Transverse colon (tissue), 4 donors: ENCODE results near the gene NFAT5. TPM values are rescaled to one million over a fixed set of nuclear protein-coding genes. Genes with fewer than 3 reads are reported as not detected.

ENCODE experiments used
- DNase-seq: peaks from one replicate; pipeline ENCODE4 v3.0.0-alpha.2; 2019
- H3K27ac ChIP-seq, 4 donors: fragments of 200-600 bp; sonication (generic); 2 replicates each; pipeline ENCODE4 v1.5.1; 2016 to 2018; ENCODE audit warnings: inconsistent platforms in 4 of 4
- H3K27me3 ChIP-seq: fragments of 200-600 bp; sonication (generic); 2 replicates; pipeline ENCODE4 v1.5.1; 2017; ENCODE audit warnings: inconsistent platforms
- H3K36me3 ChIP-seq, 4 donors: fragments of 200-600 bp; sonication (generic); 2 replicates each; pipeline ENCODE4 v1.5.1; 2017 to 2019; ENCODE audit warnings: inconsistent platforms in 4 of 4
- H3K4me1 ChIP-seq, 4 donors: fragments of 200-600 bp; sonication (generic); 2 replicates each; pipeline ENCODE4 v1.5.1; 2017 to 2020; ENCODE audit warnings: inconsistent platforms in 4 of 4
- H3K4me3 ChIP-seq, 4 donors: fragments of 200-600 bp; sonication (generic); 1 replicate in 1 of 4; 2 replicates in 3 of 4; pipeline versions ENCODE4 v1.5.1 to v1.6.1; 2017 to 2019; ENCODE audit warnings: inconsistent platforms in 4 of 4
- H3K9me3 ChIP-seq, 2 donors: fragments of 200-600 bp; sonication (generic); 2 replicates each; pipeline ENCODE4 v1.5.1; 2017 to 2019; ENCODE audit warnings: inconsistent platforms in 2 of 2
- CTCF ChIP-seq, 5 experiments: fragments of 200-600 bp in 3 of 5; fragments of 450-650 bp in 2 of 5; sonication (generic) in 3 of 5; IDR thresholded peaks; 1 replicate in 2 of 5; 2 replicates in 3 of 5; pipeline ENCODE4 v1.5.1; 2016 to 2017; ENCODE audit warnings: antibody characterized with exemption in 5 of 5, inconsistent platforms in 3 of 5, mild to moderate bottlenecking in 2 of 5, moderate library complexity in 1 of 5
- EP300 ChIP-seq: sonication (generic); formaldehyde crosslinking; IDR thresholded peaks from one replicate; pipeline ENCODE4 v1.6.1; 2017; ENCODE audit warnings: antibody characterized with exemption, low read depth
- POLR2A ChIP-seq: fragments of 450-650 bp; IDR thresholded peaks from one replicate; pipeline ENCODE4 v1.6.1; 2016; ENCODE audit warnings: antibody characterized with exemption, mild to moderate bottlenecking, moderate library complexity
- POLR2AphosphoS5 ChIP-seq, 3 donors: sonication (generic); formaldehyde crosslinking; IDR thresholded peaks; one replicate each; pipeline ENCODE4 v1.6.1; 2016; ENCODE audit warnings: antibody characterized with exemption in 3 of 3
- WGBS, 2 donors: methylation state at CpG; one replicate each; pipeline ENCODE4 v1.1.5; 2018; ENCODE audit warnings: low coverage in 1 of 2; 5-methylcytosine and 5-hydroxymethylcytosine counted together
- in situ Hi-C, 4 donors: fragments of 200-750 bp; cut with MboI; loops; one replicate each; pipeline versions ENCODE4 v1.15.0 to v1.15.1; 2017; ENCODE audit warnings: low sequenced_read_pairs in 3 of 4, low pct_ligation_motif_present in 1 of 4, low pct_unique_long_range_greater_than_20kb in 1 of 4
- intact Hi-C: fragments of 100-400 bp; cut with DNase I; formaldehyde crosslinking; loops from one replicate; pipeline ENCODE4 v1.15.1; 2023; ENCODE audit warnings: low total_unique reads
- total RNA-seq, 4 donors: library from RNA; depleted of rRNA; stranded (reverse); fragments of >200 nt; gene quantifications; one replicate each; pipeline ENCODE4 v1.1.0, GENCODE V29; 2016

The NFAT5 gene
- total RNA-seq, 4 donors from 2014 or later: 37.3 to 131 (median 88.8) TPM

GRCh38 chr16:69718111-69718764 is 152.5 kb downstream of the NFAT5 start:
- Histone ChIP-seq H3K4me3 (no peak overlapping the region), H3K4me1 (peaks cover 0 to 11% (median 3%) of the 10 kb centered on the region in 4 donors), H3K36me3 (peaks cover 0 to 6% (median under 1%) of the 10 kb centered on the region in 4 donors), H3K9me3 (no peaks in the 10 kb centered on the region), H3K27ac (no peak overlapping the region), H3K27me3 (no peaks in the 10 kb centered on the region)
- 85 to 100% methylated on average over 1 to 10 of the region's 10 CpGs for WGBS, 2 donors
- in situ Hi-C loops (loop anchor here in 1 of 4 donors (25.0 kb wide), 1 partner anchor 331 kb away; the partner anchor contains the start of gene TERF2), intact Hi-C loops (no loop called here)
- no peak for DNase-seq
- TF ChIP-seq POLR2AphosphoS5 (IDR thresholded peaks at IDR 0.05) (no peak), POLR2A (no peak), EP300 (no peak)

GRCh38 chr16:69720822-69721430 is 155.2 kb downstream of the NFAT5 start:
- 83% methylated on average over 10 of the region's 10 CpGs; no CpG with 5 or more reads in 1 of the 2 donors for WGBS, 2 donors
- no peaks in the 10 kb centered on the region for H3K36me3 ChIP-seq
- no peaks in the 10 kb centered on the region for H3K27me3 ChIP-seq
- in situ Hi-C loops: loop anchor here in 1 of 4 donors (25.0 kb wide), 1 partner anchor 334 kb away; the partner anchor contains the start of gene TERF2
- peaks cover 0 to 35% (median 24%) of the 10 kb centered on the region in 4 donors for H3K4me1 ChIP-seq
- TF ChIP-seq POLR2AphosphoS5 (IDR thresholded peaks at IDR 0.05): no peak
- TF ChIP-seq CTCF (IDR thresholded peaks at IDR 0.05): no peak
- no peak for TF ChIP-seq POLR2A
- DNase-seq: no peak
- no peaks in the 10 kb centered on the region for H3K9me3 ChIP-seq
- intact Hi-C loops: no loop called here
- no peak overlapping the region for H3K4me3 ChIP-seq
- H3K27ac ChIP-seq: peak overlapping the region in 1 of 4 donors; percentile 15

GRCh38 chr16:69721441-69721957 is 155.7 kb downstream of the NFAT5 start:
- Histone ChIP-seq H3K27ac (peak overlapping the region in 1 of 4 donors; percentile 15), H3K27me3 (no peaks in the 10 kb centered on the region), H3K4me1 (peaks cover 0 to 39% (median 26%) of the 10 kb centered on the region in 4 donors), H3K36me3 (no peaks in the 10 kb centered on the region), H3K9me3 (no peaks in the 10 kb centered on the region), H3K4me3 (no peak overlapping the region)
- intact Hi-C loops (no loop called here), in situ Hi-C loops (loop anchor here in 1 of 4 donors (25.0 kb wide), 1 partner anchor 334 kb away; the partner anchor contains the start of gene TERF2)
- 90 to 91% methylated on average over 4 to 6 of the region's 6 CpGs for WGBS, 2 donors
- DNase-seq: no peak
- TF ChIP-seq CTCF (IDR thresholded peaks at IDR 0.05) (no peak), POLR2A (no peak), EP300 (no peak), POLR2AphosphoS5 (IDR thresholded peaks at IDR 0.05) (no peak)

- Histone ChIP-seq H3K27me3 (no peaks in the 10 kb centered on the region), H3K9me3 (no peaks in the 10 kb centered on the region), H3K4me1 (peaks cover 0 to 50% (median 41%) of the 10 kb centered on the region in 4 donors), H3K27ac (peak overlapping the region; percentile 90 to 92 (median 90)), H3K36me3 (no peaks in the 10 kb centered on the region), H3K4me3 (peak overlapping the region in 1 of 4 donors; percentile 40)
- intact Hi-C loops: no loop called here
- 77 to 100% methylated on average over 1 to 2 of the region's 2 CpGs for WGBS, 2 donors
- in situ Hi-C loops: loop anchor here in 1 of 4 donors (25.0 kb wide), 1 partner anchor 337 kb away; the partner anchor contains the start of gene TERF2
- DNase-seq: no peak
- no peak for TF ChIP-seq POLR2AphosphoS5 (IDR thresholded peaks at IDR 0.05)
- TF ChIP-seq POLR2A: no peak
- TF ChIP-seq CTCF (IDR thresholded peaks at IDR 0.05): no peak
- TF ChIP-seq EP300: no peak
These were observed 158.7 kb downstream of the NFAT5 start for GRCh38 chr16:69724414-69724873.
